GM18520 (cell line): ENCODE results near the gene WTAP.
A peak's percentile ranks its signal among the peaks of the same experiment; 100 is the strongest.
"Not testable (repeated sequence)": the region's sequence is repeated elsewhere in the genome, so short reads cannot be mapped to it uniquely, and the experiment has no call there.

Source experiments
- ATAC-seq: cut with Tn5 transposase; IDR thresholded peaks from one replicate; pipeline ENCODE4 v1.9.1; 2021; ENCODE audit not compliant: unreplicated experiment

The WTAP gene

DNA sequence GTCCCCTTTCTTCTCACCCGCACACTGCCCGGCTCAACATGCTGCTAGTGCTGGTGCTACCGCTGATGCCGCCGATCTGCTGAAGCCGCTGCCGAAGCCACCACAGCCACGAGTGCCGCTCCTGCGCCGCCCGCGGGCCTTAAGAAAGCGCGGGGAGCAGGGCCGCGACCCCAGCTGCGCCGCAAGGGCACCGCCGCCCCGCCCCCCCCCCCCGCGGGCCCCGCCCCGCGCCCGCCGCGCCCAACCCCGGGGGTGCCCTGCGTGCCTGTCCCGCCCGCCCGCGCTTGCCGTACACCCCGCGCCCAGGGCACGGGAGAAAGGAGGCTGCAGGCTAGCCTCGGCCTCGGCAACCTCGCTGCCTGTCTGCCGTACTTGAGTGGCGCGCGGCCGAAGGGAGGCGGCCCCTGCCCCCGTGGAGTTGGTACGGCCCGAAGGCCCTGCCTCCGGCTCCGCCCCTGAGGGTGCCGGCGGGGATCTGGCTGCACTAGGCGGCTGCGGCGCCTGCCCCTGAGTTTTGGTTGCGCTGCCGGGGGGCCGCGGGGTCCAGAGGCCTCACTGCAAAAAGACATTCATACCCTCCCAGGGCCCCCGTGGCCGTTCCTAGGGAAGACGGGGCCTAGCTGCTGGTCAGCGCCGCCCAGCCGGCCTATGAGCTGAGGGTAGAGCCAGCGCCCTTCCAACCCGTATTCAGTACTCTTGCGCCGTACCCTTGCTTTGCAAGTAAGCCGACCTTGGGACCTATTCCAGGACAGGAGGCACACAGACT, 34.0 kb upstream of the WTAP start, which contains the start of gene SOD2:
TSS of gene SOD2 (minus strand) at position 114 of the 766 bp plus-strand sequence. CDS start at position 40, 74 bp downstream.
- ATAC-seq, result peak; percentile 82

DNA sequence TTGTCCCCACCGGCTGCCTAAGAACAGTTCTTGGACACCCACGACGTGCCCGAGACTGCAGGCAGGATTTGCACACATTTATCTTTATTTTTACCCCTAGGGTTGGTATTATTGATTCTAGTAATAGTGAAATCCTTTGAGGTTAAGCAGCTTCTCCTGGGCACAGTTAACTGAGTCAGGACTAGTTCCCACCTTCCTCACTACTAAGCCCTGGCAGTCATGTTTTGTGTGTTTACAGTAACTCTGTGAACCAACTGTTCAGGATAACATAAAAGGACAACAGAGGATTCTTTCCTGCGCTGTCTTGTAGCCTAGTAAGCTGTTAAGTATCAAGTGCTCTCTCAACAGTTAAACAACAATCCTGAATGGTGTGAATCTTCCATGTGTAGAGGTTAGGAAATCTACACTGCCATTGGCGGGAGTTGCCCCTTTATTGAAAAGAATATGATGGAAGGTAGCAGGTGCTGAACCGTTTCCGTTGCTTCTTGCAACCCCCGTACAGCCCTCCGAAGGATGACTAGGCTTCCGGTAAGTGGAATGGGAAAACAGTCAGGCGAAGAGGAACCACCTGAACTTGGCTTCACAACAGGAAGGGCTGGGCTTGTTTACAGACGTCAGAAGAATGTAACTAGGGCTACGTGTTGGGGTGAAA, 33.3 kb upstream of the WTAP start:
- no peak for ATAC-seq

- ATAC-seq, result no peak
Measured at GRCh38 chr6:159695984-159696383, 31.3 kb upstream of the WTAP start.

- no peak for ATAC-seq
Measured at GRCh38 chr6:159700970-159701369, 26.3 kb upstream of the WTAP start.

DNA sequence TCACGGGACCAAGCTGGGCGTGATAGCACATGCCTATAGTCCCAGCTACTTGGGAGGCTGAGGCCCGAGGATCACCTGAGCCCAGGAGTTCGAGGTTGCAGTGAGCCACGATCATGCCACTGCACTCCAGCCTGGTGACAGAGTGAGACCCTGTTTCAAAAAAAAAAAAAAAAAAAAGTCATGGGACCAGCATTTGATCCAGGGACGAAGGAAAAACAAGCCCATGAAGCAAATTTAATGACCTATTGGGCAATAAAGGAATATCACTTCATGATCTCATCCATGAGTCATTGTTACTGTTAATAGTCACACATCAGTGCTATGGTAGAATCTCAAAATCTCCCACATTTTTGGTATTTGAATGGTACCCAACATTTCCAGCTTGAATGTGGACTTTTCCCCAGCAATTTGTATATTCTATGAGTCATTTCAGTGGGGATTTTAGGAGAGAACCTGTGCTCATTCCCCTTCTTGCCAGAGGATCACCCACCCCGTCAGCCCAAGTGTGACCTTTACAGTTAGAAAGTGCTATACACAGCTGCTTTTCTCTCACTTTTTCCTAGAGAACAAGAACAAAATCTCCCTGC, 25.8 kb upstream of the WTAP start:
- ATAC-seq, result no peak

- ATAC-seq, result not testable (repeated sequence)
Measured at GRCh38 chr6:159710603-159711002, 16.7 kb upstream of the WTAP start.

- not testable (repeated sequence) for ATAC-seq
Measured at GRCh38 chr6:159712389-159712788, 14.9 kb upstream of the WTAP start.

GRCh38 chr6:159713984-159714383, 13.3 kb upstream of the WTAP start:
- no peak for ATAC-seq

DNA sequence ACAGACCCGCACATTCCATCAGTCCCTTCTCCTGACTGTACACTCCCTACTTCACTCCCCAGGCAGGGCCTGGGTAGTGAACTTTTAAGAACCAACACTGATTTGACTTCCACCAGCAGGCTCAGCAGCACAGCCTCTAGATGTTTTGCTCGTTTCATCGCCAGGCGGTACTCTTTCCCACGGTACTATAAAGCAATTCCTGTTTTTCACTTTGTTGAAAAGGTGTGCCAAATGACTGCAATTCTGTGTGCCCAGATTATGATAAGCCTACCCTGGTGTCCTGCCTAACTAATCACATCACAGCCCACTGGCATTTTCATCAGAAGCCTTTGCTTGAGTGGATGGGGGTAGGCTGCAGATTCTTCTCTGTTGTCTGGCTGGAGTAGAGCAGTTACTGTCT, 12.9 kb upstream of the WTAP start:
- ATAC-seq, result no peak

GRCh38 chr6:159715166-159715565, 12.1 kb upstream of the WTAP start:
- no peak for ATAC-seq

- no peak for ATAC-seq
Measured at GRCh38 chr6:159715605-159716004, 11.7 kb upstream of the WTAP start.

GRCh38 chr6:159716247-159717096, 10.8 kb upstream of the WTAP start:
- ATAC-seq, result no peak

GRCh38 chr6:159718634-159719033, 8.7 kb upstream of the WTAP start:
- ATAC-seq, result no peak

GRCh38 chr6:159719287-159719686, 8.0 kb upstream of the WTAP start:
- no peak for ATAC-seq

DNA sequence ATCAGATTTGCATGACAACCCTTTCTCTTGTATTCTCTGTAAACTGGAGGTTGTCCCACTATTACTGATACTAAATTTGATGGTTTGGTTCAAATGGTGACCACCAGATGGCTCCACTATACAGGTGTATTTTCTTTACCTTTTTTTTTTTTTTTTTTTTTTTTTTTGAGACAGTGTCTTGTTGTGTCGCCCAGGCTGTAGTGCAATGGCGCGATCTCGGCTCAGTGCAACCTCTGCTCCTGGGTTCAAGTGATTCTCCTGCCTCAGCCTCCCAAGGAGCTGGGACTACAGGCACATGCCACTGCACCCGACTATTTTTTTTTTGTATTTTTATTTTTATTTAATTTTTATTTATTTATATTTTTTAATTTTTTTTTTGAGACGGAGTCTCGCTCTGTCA, 6.6 kb upstream of the WTAP start:
- no peak for ATAC-seq

DNA sequence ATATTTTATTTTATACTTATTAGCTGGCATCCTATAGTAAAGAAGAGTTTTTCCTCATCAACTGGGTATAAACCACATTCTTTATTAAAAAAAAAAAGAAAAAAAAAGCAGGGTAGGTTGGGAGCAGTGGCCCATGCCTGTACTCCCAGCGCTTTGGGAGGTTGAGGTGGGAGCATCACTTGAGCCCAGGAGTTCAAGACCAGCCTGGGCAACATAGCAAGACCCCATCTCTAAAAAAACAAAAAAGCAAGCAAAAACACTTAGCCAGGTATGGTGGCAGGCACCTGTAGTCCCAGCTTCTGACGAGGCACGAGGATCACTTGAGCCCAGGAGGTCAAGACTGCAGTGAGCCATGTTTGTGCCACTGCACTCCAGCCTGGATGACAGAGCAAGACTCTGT, 5.3 kb upstream of the WTAP start:
- not testable (repeated sequence) for ATAC-seq

GRCh38 chr6:159722655-159723054, 4.7 kb upstream of the WTAP start:
- ATAC-seq, result no peak

DNA sequence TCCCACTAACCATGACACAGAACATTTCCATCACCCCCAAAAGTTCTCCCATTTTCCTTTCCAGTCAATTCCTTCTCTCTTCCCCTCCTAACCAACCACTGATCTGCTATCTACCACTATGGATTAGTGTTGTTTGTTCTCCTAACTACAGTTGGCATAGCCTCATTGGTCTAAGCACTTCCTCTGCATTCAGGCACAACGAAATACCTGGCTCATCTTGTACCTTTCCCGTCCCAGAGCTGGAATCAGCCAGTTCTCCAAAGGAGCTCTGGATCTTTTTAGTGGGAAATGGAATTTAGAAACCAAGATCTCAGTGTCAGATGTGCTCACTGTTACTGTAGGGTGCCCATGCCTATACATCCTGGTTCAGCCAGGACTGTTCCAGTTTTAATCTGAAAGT, 4.0 kb upstream of the WTAP start:
- no peak for ATAC-seq

DNA sequence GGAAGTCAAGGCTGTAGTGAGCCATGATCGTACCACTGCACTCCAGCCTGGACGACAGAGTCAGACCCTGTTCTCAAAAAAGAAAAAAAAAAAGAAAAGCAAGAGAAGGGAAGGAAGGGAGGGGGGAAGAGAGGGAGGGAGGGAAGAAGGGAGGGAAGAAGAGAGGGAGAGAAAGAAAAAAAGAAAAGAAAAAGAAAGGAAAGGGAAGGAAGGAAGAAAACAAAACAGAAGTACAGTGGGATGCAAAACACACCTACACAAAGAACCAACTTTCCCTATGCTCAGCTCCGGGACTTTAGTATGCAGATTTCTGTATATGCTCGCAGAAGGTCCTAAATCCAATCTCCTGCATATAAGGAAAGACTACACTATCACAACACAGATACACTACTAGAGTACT, 2.5 kb upstream of the WTAP start:
- ATAC-seq, result no peak

DNA sequence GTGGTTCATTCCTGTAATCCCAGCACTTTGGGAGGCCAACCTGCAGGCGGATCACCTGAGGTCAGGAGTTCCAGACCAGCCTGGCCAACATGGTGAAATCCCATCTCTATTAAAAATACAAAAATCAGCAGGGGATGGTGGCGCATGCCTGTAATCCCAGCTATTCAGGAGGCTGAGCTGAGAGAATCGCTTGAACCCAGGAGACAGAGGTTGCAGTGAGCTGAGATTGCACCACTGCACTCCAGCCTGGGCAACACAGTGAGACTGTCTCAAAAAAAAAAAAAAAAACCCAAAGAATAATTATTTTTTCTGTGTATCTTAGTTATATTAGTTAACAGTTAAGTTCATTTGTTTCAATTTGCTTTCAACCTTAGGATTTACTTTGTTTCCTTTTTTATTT, 2.1 kb upstream of the WTAP start:
- ATAC-seq, result not testable (repeated sequence)

- ATAC-seq, result no peak
Measured at GRCh38 chr6:159726255-159726917, 920 bp upstream of the WTAP start.
